GM18502 (cell line): ENCODE results near the gene ARHGAP28.

ENCODE experiments used
- ATAC-seq: cut with Tn5 transposase; IDR thresholded peaks from one replicate; pipeline ENCODE4 v1.9.1; 2021; ENCODE audit warnings: mild to moderate bottlenecking; ENCODE audit not compliant: unreplicated experiment, poor library complexity

Gene ARHGAP28

GRCh38 chr18:6730416-6731221, 1.1 kb downstream of the ARHGAP28 start:
- ATAC-seq, result no peak

- ATAC-seq, result no peak
Measured at GRCh38 chr18:6731222-6731596, 1.7 kb downstream of the ARHGAP28 start.

DNA sequence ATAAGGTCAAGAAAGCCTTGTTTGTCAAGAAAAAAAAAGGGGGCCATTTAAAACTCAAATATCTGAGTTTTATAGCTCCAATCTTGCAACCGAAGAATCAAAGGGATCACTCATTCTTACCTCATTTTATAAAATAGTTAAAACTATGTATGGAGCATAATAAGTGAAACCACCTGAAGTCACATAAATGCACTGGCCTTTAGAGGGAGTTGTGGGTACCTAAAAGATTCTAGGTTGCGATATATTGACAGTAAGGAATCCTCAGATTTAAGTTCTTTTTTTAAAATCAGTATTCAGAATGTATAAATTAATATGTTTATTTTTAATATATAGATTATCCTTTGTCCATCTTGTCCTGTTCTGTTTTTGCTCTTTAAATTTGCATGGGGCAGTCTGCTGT, 3.4 kb downstream of the ARHGAP28 start:
- ATAC-seq, result no peak

- no peak for ATAC-seq
Measured at GRCh38 chr18:6733758-6734157, 4.2 kb downstream of the ARHGAP28 start.

DNA sequence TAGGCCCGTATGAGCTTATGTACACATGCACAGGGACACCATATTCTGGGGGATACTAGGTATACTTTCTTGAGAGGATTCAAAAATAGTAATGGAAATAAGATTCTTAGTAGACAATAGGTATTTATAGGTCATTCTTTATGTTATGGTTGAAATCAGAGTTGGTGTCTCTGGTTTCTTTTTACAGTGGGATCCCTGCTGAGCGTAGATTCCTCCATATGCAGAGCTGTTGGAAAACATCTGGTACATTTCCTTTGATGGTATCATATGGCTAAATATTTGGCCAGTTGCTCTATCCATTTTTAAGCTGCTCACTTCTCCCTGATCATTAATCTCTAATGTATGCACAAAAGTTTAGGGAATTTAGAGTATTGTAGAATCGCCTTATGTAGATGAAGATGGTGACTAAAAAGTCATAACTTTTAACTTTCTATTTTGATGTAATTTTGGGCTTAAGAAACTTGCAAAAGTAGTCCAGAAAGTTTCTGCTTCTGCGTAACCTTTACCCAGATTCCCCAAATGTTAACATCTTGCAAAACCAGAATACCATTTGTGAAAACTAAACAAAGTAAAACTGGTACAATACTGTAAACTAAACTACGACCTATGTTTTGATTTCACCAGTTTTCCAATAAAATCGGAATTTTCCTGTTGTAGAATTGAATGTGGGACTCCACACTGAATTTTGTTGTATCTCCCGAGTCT, 5.4 kb downstream of the ARHGAP28 start:
- no peak for ATAC-seq

GRCh38 chr18:6737833-6738232, 8.3 kb downstream of the ARHGAP28 start:
- ATAC-seq, result no peak

- ATAC-seq, result no peak
Measured at GRCh38 chr18:6738622-6739021, 9.1 kb downstream of the ARHGAP28 start.

DNA sequence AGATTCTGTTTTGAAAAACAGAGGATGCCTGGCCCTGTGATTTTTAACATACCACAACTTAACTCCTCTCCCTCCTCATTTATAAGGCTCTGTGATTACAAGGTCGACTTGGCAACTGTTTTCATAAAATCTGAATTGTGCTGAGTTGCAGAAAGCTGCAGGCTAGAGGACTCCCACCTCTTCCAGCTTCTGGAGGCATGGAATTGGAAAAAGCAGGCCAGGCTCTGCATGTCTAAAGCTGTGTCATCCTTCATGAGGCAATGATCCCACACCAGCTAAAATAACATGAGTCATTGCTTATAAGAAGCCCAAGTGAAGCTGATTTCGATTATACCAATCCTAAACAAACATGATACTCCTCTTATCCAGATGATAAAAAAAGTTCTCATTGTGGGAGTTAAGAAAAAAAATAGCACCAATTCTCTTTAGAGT, 11.7 kb downstream of the ARHGAP28 start:
- no peak for ATAC-seq

DNA sequence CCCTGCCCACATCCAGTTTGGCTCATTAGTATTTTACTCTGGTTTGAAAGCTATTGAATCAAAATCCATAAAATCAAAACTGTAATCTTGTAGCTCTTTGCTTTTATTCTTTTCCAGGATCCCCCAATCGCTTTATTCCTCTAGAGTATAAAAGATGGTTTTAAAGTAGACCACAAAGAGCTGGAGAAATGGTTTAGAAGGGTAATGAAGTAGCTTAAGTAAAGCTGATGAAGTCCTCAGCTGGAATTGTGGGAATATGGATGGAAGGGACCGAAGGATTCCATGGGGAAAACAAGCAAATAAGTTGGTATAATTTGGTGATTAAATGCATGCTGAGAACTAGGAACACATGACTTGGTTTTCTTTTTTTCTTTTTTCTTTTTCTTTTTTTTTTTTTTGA, 12.3 kb downstream of the ARHGAP28 start:
- ATAC-seq, result no peak

- no peak for ATAC-seq
Measured at GRCh38 chr18:6743999-6744398, 14.5 kb downstream of the ARHGAP28 start.

GRCh38 chr18:6744816-6745455, 15.4 kb downstream of the ARHGAP28 start:
- no peak for ATAC-seq

DNA sequence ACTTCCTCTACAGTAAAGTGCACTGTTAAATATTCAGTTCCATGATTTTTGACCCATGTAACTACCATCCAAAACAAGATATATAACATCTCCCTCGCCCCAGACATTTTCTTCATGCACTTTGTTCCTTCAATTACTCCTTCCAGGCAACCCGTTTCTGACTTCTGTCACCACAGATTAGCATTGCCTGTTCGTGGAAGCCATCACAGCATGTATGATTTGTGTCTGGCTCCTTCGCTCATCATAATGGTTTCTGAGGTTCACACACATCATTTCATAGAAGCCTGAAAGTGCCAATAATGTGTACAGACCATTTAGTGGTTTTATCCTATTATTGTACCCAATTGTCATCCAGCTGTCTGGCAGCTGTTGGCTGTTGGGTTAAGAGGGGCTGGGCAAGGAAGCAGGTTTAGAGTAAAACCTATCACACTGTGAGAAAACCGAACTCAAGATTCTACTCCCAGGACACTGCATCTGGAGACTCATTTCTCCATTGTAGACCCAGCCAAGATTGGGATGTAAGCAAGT, 16.1 kb downstream of the ARHGAP28 start:
- ATAC-seq, result no peak

DNA sequence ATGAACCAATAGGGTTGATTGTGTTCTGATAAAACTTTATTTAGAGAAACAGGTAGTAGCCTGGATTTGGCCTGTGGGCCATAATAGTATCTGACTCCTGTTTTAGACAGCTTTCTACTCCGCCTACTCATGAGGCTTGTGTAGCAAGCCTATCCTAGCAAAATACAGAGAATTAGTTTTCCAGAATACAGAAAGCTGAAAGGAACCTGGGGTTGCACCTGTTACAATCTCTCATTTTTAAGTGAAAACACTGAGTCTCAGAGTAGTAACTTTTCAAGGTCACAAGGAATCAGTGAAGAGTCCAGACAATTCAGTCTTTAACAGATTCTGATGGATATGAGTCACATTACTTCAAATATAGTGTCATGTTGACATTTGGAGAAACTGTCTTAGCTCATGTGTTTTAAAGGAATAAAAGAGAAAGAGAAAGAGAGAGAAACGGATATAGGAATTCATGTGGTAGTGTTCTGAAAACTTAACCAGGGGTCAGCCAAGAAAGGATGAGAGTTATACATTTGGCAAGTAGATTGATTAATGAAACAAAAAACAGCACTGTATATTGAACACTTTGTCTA, 17.0 kb downstream of the ARHGAP28 start:
- no peak for ATAC-seq

DNA sequence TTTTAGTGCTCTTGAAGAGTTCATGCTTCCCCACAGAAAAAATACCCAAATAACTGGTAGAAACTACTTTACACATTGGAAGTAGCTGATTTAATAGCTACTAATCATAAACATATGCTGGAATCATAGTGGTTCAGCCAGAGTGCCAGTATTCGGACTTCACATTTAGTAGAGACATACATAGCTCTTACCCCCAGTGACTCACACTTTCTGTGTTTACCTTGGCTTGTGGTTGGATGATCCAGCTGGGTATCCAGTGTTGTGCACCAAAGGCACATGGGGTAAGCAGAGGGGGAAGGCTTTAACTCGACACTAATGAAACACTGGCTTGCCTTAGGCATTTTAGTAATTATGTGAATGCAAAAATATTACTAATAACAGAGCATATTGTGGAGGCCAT, 18.1 kb downstream of the ARHGAP28 start:
- no peak for ATAC-seq

DNA sequence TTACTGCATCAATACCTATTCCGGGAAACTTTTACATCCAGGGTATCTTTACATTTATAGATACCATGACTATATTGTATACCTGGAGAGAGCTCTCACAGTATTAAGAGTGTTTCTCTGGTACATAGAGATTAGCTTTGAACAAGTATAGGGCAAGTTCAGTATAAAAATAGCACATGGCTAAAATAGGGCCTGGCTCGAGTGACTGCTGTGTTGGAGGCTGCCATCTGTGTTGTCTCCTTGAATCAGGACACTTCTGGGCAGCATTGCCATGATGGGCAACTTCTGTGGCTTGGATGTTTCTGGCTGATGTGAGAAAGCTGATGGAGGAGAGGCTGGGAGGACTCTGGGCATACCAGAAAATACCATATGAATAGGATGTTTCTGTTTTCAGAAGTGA, 18.7 kb downstream of the ARHGAP28 start:
- ATAC-seq, result no peak

GRCh38 chr18:6750411-6750810, 20.9 kb downstream of the ARHGAP28 start:
- ATAC-seq, result no peak

DNA sequence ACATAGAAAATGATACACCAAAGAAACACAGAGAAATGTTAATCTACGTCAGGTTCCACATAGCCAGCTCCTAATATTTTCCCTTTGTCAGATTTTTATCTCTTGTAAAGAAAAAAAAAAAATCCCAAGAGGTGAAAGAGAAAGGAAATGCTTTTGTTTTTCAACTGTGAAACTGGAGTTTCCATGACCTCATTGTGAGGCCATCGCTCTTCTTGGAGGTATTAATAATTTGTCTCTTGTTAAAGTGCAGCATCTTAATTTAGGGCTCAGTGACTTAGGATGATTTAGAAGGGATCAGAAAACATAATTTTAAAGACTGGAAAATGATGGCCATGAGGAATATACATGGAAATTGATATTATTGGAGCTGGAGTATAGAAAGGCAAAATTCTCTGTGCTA, 21.7 kb downstream of the ARHGAP28 start:
- ATAC-seq, result no peak

GRCh38 chr18:6752202-6752860, 22.8 kb downstream of the ARHGAP28 start:
- ATAC-seq, result no peak

- no peak for ATAC-seq
Measured at GRCh38 chr18:6755107-6755506, 25.6 kb downstream of the ARHGAP28 start.

- no peak for ATAC-seq
Measured at GRCh38 chr18:6757931-6758330, 28.4 kb downstream of the ARHGAP28 start.
